Astrocyte (in vitro differentiated cells and primary cell): ENCODE results near the gene MYB. TPM values are rescaled to one million over a fixed set of nuclear protein-coding genes. Genes with fewer than 3 reads are reported as not detected.

Source experiments
- DNase-seq: peaks from one replicate; pipeline ENCODE4 v3.0.0-alpha.2; 2010; ENCODE audit warnings: low read depth
- FAIRE-seq: peaks from 2 replicates; lab custom pipeline; 2011; peaks lifted over from hg19 to GRCh38; lab: Jason Lieb, UNC
- H2AFZ ChIP-seq: 2 replicates; pipeline ENCODE4 v1.6.0; 2012; ENCODE audit warnings: low read depth, low read length, inconsistent platforms
- H3K27ac ChIP-seq: 2 replicates; pipeline ENCODE4 v1.5.1; 2011; ENCODE audit warnings: low read depth, low read length, inconsistent platforms
- H3K27me3 ChIP-seq: 2 replicates; pipeline ENCODE4 v1.6.0; 2011; ENCODE audit warnings: low read length, inconsistent platforms; ENCODE audit not compliant: insufficient read depth
- H3K36me3 ChIP-seq: 2 replicates; pipeline ENCODE4 v1.5.1; 2011; ENCODE audit warnings: low read length, inconsistent platforms; ENCODE audit not compliant: insufficient read depth
- H3K4me1 ChIP-seq: 2 replicates; pipeline ENCODE4 v1.5.1; 2011; ENCODE audit warnings: low read length, inconsistent platforms; ENCODE audit not compliant: insufficient read depth
- H3K4me2 ChIP-seq: 2 replicates; pipeline ENCODE4 v1.6.0; 2012; ENCODE audit warnings: low read length, inconsistent platforms
- H3K4me3 ChIP-seq: 2 replicates; pipeline ENCODE4 v1.5.1; 2011; ENCODE audit warnings: low read depth, mild to moderate bottlenecking, low read length, inconsistent platforms; ENCODE audit not compliant: insufficient read depth
- H3K79me2 ChIP-seq: 2 replicates; pipeline ENCODE4 v1.6.0; 2012; ENCODE audit warnings: mild to moderate bottlenecking, low read length, inconsistent platforms; ENCODE audit not compliant: insufficient read depth
- H3K9ac ChIP-seq: 2 replicates; pipeline ENCODE4 v1.6.0; 2012; ENCODE audit warnings: mild to moderate bottlenecking, low read length, inconsistent platforms
- H3K9me3 ChIP-seq: 2 replicates; pipeline ENCODE4 v1.5.1; 2012; ENCODE audit warnings: low read depth, mild to moderate bottlenecking, low read length, inconsistent platforms; ENCODE audit not compliant: insufficient read depth
- H4K20me1 ChIP-seq: 2 replicates; pipeline ENCODE4 v1.6.0; 2012; ENCODE audit warnings: low read length, inconsistent platforms; ENCODE audit not compliant: insufficient read depth
- H3K27ac Mint-ChIP-seq: one replicate; pipeline ENCODE4 v1.8.0; 2021; ENCODE audit warnings: mild to moderate bottlenecking, mixed read lengths; ENCODE audit not compliant: unreplicated experiment
- H3K27me3 Mint-ChIP-seq: one replicate; pipeline ENCODE4 v1.8.0; 2021; ENCODE audit warnings: low read depth, mixed read lengths; ENCODE audit not compliant: unreplicated experiment
- H3K36me3 Mint-ChIP-seq: one replicate; pipeline ENCODE4 v1.8.0; 2021; ENCODE audit warnings: low read depth, mixed read lengths; ENCODE audit not compliant: unreplicated experiment
- H3K4me1 Mint-ChIP-seq: one replicate; pipeline ENCODE4 v1.8.0; 2021; ENCODE audit warnings: low read depth, mixed read lengths; ENCODE audit not compliant: unreplicated experiment
- H3K4me3 Mint-ChIP-seq: one replicate; pipeline ENCODE4 v1.8.0; 2021; ENCODE audit warnings: mild to moderate bottlenecking, moderate library complexity, mixed read lengths; ENCODE audit not compliant: unreplicated experiment
- H3K9me3 Mint-ChIP-seq: one replicate; pipeline ENCODE4 v1.8.0; 2021; ENCODE audit warnings: mild to moderate bottlenecking, mixed read lengths; ENCODE audit not compliant: unreplicated experiment
- EZH2 ChIP-seq: IDR thresholded peaks from 2 replicates; pipeline ENCODE4 v1.6.1; 2012; ENCODE audit warnings: mild to moderate bottlenecking, low read length, inconsistent platforms; ENCODE audit not compliant: insufficient read depth
- total RNA-seq: library from RNA; stranded (reverse); gene quantifications from 2 replicates; pipeline ENCODE4 v1.2.1, GENCODE V29; 2021
- TF ChIP-seq, protein P1 (sequence below): IDR thresholded peaks from 2 replicates; pipeline ENCODE4 v1.5.1; 2011; ENCODE audit warnings: low read depth, mild to moderate bottlenecking, inconsistent platforms, low read length, moderate library complexity; ENCODE audit not compliant: insufficient read depth

MYB gene
- total RNA-seq, 1 donor from 2014 or later: not detected

DNA sequence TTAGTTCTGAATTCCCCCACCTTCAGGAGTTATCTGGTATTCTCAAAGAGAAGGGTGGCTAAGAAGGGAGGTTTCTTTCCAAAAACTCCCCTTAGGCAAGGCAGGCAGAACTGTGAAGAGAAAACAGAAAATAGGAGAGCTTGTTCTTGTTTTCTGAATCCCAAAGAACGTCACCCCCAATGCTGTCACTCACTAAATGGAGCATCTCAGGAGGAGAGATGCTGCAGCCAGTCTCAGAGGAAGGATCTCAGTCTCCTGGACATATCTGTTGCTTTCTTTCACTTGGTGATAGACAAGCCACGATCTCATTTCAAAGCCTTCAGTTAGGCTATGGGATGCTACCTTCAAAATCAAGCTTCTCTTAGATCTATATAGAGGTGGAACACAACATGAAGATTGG is 16.1 kb upstream of the MYB start:
- Mint-ChIP-seq H3K27ac (no peak overlapping the region), H3K36me3 (no peaks in the 10 kb centered on the region), H3K4me3 (no peak overlapping the region), H3K4me1 (no peaks in the 10 kb centered on the region), H3K9me3 (no peaks in the 10 kb centered on the region), H3K27me3 (peaks cover 2% of the 10 kb centered on the region)
- FAIRE-seq (no peak), DNase-seq (no peak)
- TF ChIP-seq, protein P1, sequence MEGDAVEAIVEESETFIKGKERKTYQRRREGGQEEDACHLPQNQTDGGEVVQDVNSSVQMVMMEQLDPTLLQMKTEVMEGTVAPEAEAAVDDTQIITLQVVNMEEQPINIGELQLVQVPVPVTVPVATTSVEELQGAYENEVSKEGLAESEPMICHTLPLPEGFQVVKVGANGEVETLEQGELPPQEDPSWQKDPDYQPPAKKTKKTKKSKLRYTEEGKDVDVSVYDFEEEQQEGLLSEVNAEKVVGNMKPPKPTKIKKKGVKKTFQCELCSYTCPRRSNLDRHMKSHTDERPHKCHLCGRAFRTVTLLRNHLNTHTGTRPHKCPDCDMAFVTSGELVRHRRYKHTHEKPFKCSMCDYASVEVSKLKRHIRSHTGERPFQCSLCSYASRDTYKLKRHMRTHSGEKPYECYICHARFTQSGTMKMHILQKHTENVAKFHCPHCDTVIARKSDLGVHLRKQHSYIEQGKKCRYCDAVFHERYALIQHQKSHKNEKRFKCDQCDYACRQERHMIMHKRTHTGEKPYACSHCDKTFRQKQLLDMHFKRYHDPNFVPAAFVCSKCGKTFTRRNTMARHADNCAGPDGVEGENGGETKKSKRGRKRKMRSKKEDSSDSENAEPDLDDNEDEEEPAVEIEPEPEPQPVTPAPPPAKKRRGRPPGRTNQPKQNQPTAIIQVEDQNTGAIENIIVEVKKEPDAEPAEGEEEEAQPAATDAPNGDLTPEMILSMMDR: no peak
- TF ChIP-seq EZH2: no peak
- Histone ChIP-seq H3K9ac (no peak overlapping the region), H4K20me1 (no peaks in the 10 kb centered on the region), H3K27ac (no peak overlapping the region), H3K27me3 (no peaks in the 10 kb centered on the region), H2AFZ (no peak overlapping the region), H3K4me1 (no peaks in the 10 kb centered on the region), H3K4me2 (no peak overlapping the region), H3K9me3 (no peaks in the 10 kb centered on the region), H3K79me2 (no peaks in the 10 kb centered on the region), H3K36me3 (no peaks in the 10 kb centered on the region), H3K4me3 (no peak overlapping the region)

GRCh38 chr6:135166515-135166914 is 14.6 kb upstream of the MYB start:
- DNase-seq (no peak), FAIRE-seq (no peak)
- Histone ChIP-seq H2AFZ (no peak overlapping the region), H3K9me3 (no peaks in the 10 kb centered on the region), H3K27me3 (no peaks in the 10 kb centered on the region), H3K4me1 (no peaks in the 10 kb centered on the region), H3K9ac (no peak overlapping the region), H4K20me1 (no peaks in the 10 kb centered on the region), H3K27ac (no peak overlapping the region), H3K4me2 (no peak overlapping the region), H3K36me3 (no peaks in the 10 kb centered on the region), H3K4me3 (no peak overlapping the region), H3K79me2 (no peaks in the 10 kb centered on the region)
- TF ChIP-seq EZH2: no peak
- TF ChIP-seq, protein P1: no peak
- Mint-ChIP-seq H3K9me3 (no peaks in the 10 kb centered on the region), H3K27me3 (peaks cover 2% of the 10 kb centered on the region), H3K4me3 (no peak overlapping the region), H3K27ac (no peak overlapping the region), H3K36me3 (no peaks in the 10 kb centered on the region), H3K4me1 (no peaks in the 10 kb centered on the region)

GRCh38 chr6:135167617-135168016 is 13.5 kb upstream of the MYB start:
- no peaks in the 10 kb centered on the region for H3K9me3 Mint-ChIP-seq

More at GRCh38 chr6:135167617-135168016, 13.5 kb upstream of the MYB start:
- Mint-ChIP-seq H3K4me1 (no peaks in the 10 kb centered on the region), H3K36me3 (no peaks in the 10 kb centered on the region), H3K4me3 (no peak overlapping the region), H3K27me3 (peaks cover 2% of the 10 kb centered on the region), H3K27ac (no peak overlapping the region)
- Histone ChIP-seq H3K9ac (no peak overlapping the region), H3K4me1 (no peaks in the 10 kb centered on the region), H3K27me3 (no peaks in the 10 kb centered on the region), H3K36me3 (no peaks in the 10 kb centered on the region), H4K20me1 (no peaks in the 10 kb centered on the region), H3K4me2 (no peak overlapping the region), H3K4me3 (no peak overlapping the region), H2AFZ (no peak overlapping the region), H3K79me2 (no peaks in the 10 kb centered on the region), H3K9me3 (no peaks in the 10 kb centered on the region), H3K27ac (no peak overlapping the region)
- DNase-seq (no peak), FAIRE-seq (no peak)
- TF ChIP-seq EZH2: no peak
- TF ChIP-seq, protein P1: no peak
